Measurements from ENCODE around the gene UBE4B. TPM values are rescaled to one million over a fixed set of nuclear protein-coding genes. Genes with fewer than 3 reads are reported as not detected.
"Not testable (repeated sequence)": the region's sequence is repeated elsewhere in the genome, so short reads cannot be mapped to it uniquely, and the experiment has no call there.

Gene UBE4B
- total and polyA plus RNA-seq, 2 experiments from 2014 or later, result 18.7 to 41.1 TPM

DNA sequence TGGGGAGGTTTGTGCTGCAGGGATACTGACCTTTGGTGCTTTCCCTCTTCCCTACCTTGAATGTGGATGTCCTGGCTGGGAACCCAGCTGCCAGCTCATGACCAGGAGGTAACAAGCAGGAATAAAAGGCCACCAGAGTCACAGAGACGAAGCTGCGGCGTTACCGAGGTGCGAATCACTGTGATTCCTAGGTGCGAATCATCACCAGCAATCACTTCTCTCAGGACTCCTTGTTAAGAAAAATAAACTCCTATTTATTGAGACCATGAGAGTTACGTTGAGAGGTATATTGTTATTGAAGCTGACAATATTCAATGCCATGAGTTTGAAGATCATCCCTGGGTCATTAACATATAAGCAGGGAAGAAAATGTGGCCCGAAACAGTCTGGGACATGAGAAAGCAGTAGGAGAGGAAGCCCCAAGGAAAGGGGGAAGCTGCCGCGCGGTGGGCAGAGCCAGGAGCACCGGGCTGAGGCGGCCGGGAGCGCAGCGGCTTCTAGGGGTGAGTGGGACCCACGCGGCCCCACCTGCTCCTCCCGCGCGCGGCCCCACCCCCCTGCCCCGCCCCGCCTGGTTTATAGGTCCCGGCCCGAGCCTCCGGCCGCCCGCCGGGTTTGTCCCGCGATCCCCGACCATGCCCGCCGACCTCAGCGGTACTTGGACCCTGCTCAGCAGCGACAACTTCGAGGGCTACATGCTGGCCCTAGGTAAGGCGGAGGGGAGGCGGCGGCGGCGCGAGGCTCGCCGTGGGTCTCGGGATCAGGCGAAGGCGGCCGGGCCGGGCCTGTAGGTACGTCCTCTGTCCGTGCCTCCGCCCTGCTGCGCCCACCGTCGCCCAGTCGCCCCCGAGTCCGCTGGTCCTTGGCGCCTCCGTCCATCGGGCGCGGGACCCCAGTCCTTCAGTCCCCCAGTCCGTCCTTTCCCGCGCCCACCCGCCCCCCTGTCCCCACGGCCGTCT, 35.9 kb upstream of the UBE4B start, which contains the start of gene RBP7:
Gene RBP7 (plus strand): TSS at position 605 of the 959 bp plus-strand sequence. CDS start 31 bp downstream, at position 636.
- peaks cover 45% of the 10 kb centered on the region for H3K27me3 ChIP-seq
- H3K9me3 ChIP-seq (ENCODE audit: low read depth), result no peaks in the 10 kb centered on the region
- peak within 1 kb of the TSS; percentile 71 for H2AFZ ChIP-seq
- 5% methylated on average over 50 of the region's 71 CpGs for WGBS (ENCODE audit: low lambda C conversion rate, missing lambda C conversion rate)
- TF ChIP-seq, protein P1, sequence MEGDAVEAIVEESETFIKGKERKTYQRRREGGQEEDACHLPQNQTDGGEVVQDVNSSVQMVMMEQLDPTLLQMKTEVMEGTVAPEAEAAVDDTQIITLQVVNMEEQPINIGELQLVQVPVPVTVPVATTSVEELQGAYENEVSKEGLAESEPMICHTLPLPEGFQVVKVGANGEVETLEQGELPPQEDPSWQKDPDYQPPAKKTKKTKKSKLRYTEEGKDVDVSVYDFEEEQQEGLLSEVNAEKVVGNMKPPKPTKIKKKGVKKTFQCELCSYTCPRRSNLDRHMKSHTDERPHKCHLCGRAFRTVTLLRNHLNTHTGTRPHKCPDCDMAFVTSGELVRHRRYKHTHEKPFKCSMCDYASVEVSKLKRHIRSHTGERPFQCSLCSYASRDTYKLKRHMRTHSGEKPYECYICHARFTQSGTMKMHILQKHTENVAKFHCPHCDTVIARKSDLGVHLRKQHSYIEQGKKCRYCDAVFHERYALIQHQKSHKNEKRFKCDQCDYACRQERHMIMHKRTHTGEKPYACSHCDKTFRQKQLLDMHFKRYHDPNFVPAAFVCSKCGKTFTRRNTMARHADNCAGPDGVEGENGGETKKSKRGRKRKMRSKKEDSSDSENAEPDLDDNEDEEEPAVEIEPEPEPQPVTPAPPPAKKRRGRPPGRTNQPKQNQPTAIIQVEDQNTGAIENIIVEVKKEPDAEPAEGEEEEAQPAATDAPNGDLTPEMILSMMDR (IDR thresholded peaks at IDR 0.05; ENCODE audit: poor library complexity), result no peak
- TF ChIP-seq EZH2phosphoT487 (IDR thresholded peaks at IDR 0.05; ENCODE audit: low read depth, severe bottlenecking, unreplicated experiment), result peak; percentile 26
- no peaks in the 10 kb centered on the region for H3K79me2 ChIP-seq
- peak; percentile 26 for DNase-seq (ENCODE audit: low spot score)
- H3K4me3 ChIP-seq, result peak within 1 kb of the TSS; percentile 24
- H4K20me1 ChIP-seq (ENCODE audit: insufficient read depth, poor library complexity, severe bottlenecking), result no peaks in the 10 kb centered on the region
- no peaks in the 10 kb centered on the region for H3K36me3 ChIP-seq (replicated peaks; ENCODE audit: insufficient read depth, low read depth)
- peak within 1 kb of the TSS; percentile 96 for H3K4me2 ChIP-seq
- no peaks in the 10 kb centered on the region for H3K4me1 ChIP-seq (ENCODE audit: insufficient read depth)
- no peaks in the 10 kb centered on the region for H3K9me2 ChIP-seq (replicated peaks; ENCODE audit: insufficient read depth)
- no peak within 1 kb of the TSS for H3K27ac ChIP-seq

DNA sequence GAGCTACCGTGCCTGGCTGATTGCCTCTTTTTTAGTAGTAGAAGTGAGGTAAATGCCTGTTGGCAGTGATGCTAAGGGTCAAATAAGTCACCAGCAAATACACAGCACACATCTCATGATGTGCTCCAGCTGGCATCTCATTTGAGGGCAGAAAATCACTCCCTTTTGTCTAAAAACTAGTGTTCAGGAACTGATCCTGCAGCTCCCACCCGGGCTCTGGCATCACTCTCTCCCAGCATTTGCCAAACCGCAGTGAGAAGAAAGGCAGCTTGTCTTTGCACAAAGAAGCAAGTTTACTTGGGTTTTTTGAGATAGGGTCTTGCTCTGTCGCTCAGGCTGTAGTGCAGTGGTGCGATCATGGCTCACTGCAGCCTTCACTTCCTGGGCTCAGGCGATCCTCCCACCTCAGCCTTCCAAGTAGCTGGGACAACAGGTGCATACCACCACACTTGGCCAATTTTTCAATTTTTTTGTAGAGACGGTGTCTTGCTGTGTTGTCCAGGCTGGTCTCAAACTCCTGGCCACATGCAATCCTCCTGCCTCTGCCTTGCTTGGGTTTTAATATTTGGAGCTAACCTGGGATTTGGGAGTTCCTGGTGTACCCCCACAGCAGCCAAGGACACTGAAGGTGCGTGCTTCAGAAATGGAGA, 31.6 kb upstream of the UBE4B start:
- Histone ChIP-seq H3K27me3 (peaks cover 39% of the 10 kb centered on the region), H3K4me2 (no peak overlapping the region), H3K9me2 (replicated peaks; ENCODE audit: insufficient read depth) (no peaks in the 10 kb centered on the region), H3K36me3 (replicated peaks; ENCODE audit: insufficient read depth, low read depth) (no peaks in the 10 kb centered on the region), H4K20me1 (ENCODE audit: insufficient read depth, poor library complexity, severe bottlenecking) (no peaks in the 10 kb centered on the region), H3K27ac (no peak overlapping the region), H3K79me2 (no peaks in the 10 kb centered on the region), H3K4me1 (ENCODE audit: insufficient read depth) (no peaks in the 10 kb centered on the region), H2AFZ (no peak overlapping the region), H3K9me3 (ENCODE audit: low read depth) (no peaks in the 10 kb centered on the region), H3K4me3 (no peak overlapping the region)
- TF ChIP-seq EZH2phosphoT487 (IDR thresholded peaks at IDR 0.05; ENCODE audit: low read depth, severe bottlenecking, unreplicated experiment) (no peak), EZH2 (IDR thresholded peaks at IDR 0.05; ENCODE audit: borderline replicate concordance) (no peak)
- TF ChIP-seq, protein P1 (IDR thresholded peaks at IDR 0.05; ENCODE audit: poor library complexity), result no peak
- no peak for DNase-seq (ENCODE audit: low spot score)
- WGBS (ENCODE audit: low lambda C conversion rate, missing lambda C conversion rate), result 86% methylated on average over 8 of the region's 8 CpGs

DNA sequence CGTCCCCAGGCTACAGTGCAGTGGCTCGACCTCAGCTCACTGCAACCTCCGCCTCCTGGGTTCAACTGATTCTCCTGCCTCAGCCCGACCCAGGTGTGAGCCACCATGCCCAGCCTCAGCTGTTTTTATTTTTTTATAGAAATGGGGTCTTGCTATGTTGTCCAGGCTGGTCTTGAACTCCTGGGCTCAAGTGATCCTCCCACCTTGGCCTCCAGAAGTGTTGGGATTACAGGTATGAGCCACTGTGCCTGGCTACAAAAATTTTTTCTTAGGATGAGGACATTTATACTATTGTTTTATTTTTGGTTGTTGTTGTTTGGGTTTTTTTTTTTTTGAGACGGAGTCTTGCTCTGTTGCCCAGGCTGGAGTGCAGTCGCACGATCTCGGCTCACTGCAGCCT, 27.5 kb upstream of the UBE4B start:
- not testable (repeated sequence) for H3K9me2 ChIP-seq (replicated peaks; ENCODE audit: insufficient read depth); H3K4me2 ChIP-seq; H3K79me2 ChIP-seq; H3K4me3 ChIP-seq; DNase-seq (ENCODE audit: low spot score); H3K36me3 ChIP-seq (replicated peaks; ENCODE audit: insufficient read depth, low read depth); H4K20me1 ChIP-seq (ENCODE audit: insufficient read depth, poor library complexity, severe bottlenecking); H3K9me3 ChIP-seq (ENCODE audit: low read depth); H3K4me1 ChIP-seq (ENCODE audit: insufficient read depth); H3K27me3 ChIP-seq; H3K27ac ChIP-seq; H2AFZ ChIP-seq
- WGBS (ENCODE audit: low lambda C conversion rate, missing lambda C conversion rate), result 96% methylated on average over 8 of the region's 8 CpGs

DNA sequence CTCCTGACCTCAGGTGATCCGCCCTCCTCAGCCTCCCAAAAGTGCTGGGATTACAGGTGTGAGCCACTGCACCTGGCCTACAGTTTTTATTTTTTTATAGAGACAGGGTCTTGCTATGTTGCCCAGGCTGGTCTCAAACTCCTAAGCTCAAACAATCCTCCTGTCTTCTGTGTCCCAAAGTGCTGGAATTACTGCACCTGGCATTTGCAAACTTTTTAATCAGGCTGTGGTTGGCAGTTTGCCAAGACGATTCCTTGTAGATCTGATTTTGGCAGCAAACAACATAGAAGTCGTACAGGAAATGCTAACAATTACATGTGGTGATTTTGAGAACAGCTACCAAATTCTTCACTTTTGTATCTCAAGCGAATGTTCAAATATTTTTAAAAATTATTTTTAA, 25.6 kb upstream of the UBE4B start:
- H3K9me2 ChIP-seq (replicated peaks; ENCODE audit: insufficient read depth), result no peaks in the 10 kb centered on the region

More for the DNA sequence above, 25.6 kb upstream of the UBE4B start:
- Histone ChIP-seq H3K36me3 (replicated peaks; ENCODE audit: insufficient read depth, low read depth) (no peaks in the 10 kb centered on the region), H3K4me3 (no peak overlapping the region), H3K79me2 (no peaks in the 10 kb centered on the region), H4K20me1 (ENCODE audit: insufficient read depth, poor library complexity, severe bottlenecking) (no peaks in the 10 kb centered on the region), H3K4me1 (ENCODE audit: insufficient read depth) (no peaks in the 10 kb centered on the region), H3K27me3 (no peaks in the 10 kb centered on the region), H3K9me3 (ENCODE audit: low read depth) (no peaks in the 10 kb centered on the region), H3K27ac (no peak overlapping the region), H3K4me2 (no peak overlapping the region), H2AFZ (no peak overlapping the region)
- 83% methylated on average over 4 of the region's 4 CpGs for WGBS (ENCODE audit: low lambda C conversion rate, missing lambda C conversion rate)
- TF ChIP-seq EZH2 (IDR thresholded peaks at IDR 0.05; ENCODE audit: borderline replicate concordance), result no peak
- TF ChIP-seq, protein P1 (IDR thresholded peaks at IDR 0.05; ENCODE audit: poor library complexity), result no peak
- no peak for TF ChIP-seq EZH2phosphoT487 (IDR thresholded peaks at IDR 0.05; ENCODE audit: low read depth, severe bottlenecking, unreplicated experiment)
- no peak for DNase-seq (ENCODE audit: low spot score)

Measured in hepatocyte (in vitro differentiated cells).